HG02973 (cell line): ENCODE measurements around the gene RAB22A.
"Not testable (repeated sequence)": the region's sequence is repeated elsewhere in the genome, so short reads cannot be mapped to it uniquely, and the experiment has no call there.

Experiments used
- ATAC-seq: cut with Tn5 transposase; IDR thresholded peaks from one replicate; pipeline ENCODE4 v1.9.1; 2021; ENCODE audit warnings: moderate library complexity; ENCODE audit not compliant: unreplicated experiment

RAB22A gene

GRCh38 chr20:58407201-58407873, 97.8 kb downstream of the RAB22A start:
- ATAC-seq = no peak

- peak; percentile 45 for ATAC-seq
Observed at GRCh38 chr20:58407966-58408557, 98.5 kb downstream of the RAB22A start.

- ATAC-seq = no peak
Observed at GRCh38 chr20:58408603-58409246, 99.2 kb downstream of the RAB22A start.

- ATAC-seq = not testable (repeated sequence)
Observed at GRCh38 chr20:58414216-58414615, 104.7 kb downstream of the RAB22A start.

GRCh38 chr20:58414786-58415185, 105.3 kb downstream of the RAB22A start:
- ATAC-seq = not testable (repeated sequence)

GRCh38 chr20:58416057-58416456, 106.5 kb downstream of the RAB22A start:
- no peak for ATAC-seq

- no peak for ATAC-seq
Observed at GRCh38 chr20:58416835-58417234, 107.3 kb downstream of the RAB22A start.
